CD4-positive, alpha-beta T cell treated with Interleukin-6 for 4 hours (primary cell): ENCODE data around the gene SWAP70.
"Not testable (repeated sequence)": the region's sequence is repeated elsewhere in the genome, so short reads cannot be mapped to it uniquely, and the experiment has no call there.

Source experiments
- DNase-seq: peaks from one replicate; pipeline ENCODE4 v3.0.0-alpha.2; 2020; ENCODE audit warnings: mixed read lengths

Gene SWAP70

GRCh38 chr11:9693801-9694553 is 30.1 kb downstream of the SWAP70 start:
- no peak for DNase-seq

GRCh38 chr11:9695228-9695627 is 31.4 kb downstream of the SWAP70 start:
- not testable (repeated sequence) for DNase-seq

- no peak for DNase-seq
Measured at GRCh38 chr11:9697766-9698165, 33.9 kb downstream of the SWAP70 start.

GRCh38 chr11:9700105-9700801 is 36.4 kb downstream of the SWAP70 start:
- DNase-seq, result no peak

- no peak for DNase-seq
Measured at GRCh38 chr11:9701799-9702198, 37.9 kb downstream of the SWAP70 start.

GRCh38 chr11:9703280-9703679 is 39.4 kb downstream of the SWAP70 start:
- DNase-seq, result no peak

GRCh38 chr11:9704037-9704436 is 40.2 kb downstream of the SWAP70 start:
- no peak for DNase-seq

GRCh38 chr11:9704620-9705019 is 40.7 kb downstream of the SWAP70 start:
- no peak for DNase-seq

- not testable (repeated sequence) for DNase-seq
Measured at GRCh38 chr11:9705361-9705760, 41.5 kb downstream of the SWAP70 start.

GRCh38 chr11:9708544-9708943 is 44.7 kb downstream of the SWAP70 start:
- no peak for DNase-seq

- DNase-seq, result no peak
Measured at GRCh38 chr11:9710223-9710622, 46.3 kb downstream of the SWAP70 start.

GRCh38 chr11:9710852-9711251 is 47.0 kb downstream of the SWAP70 start:
- no peak for DNase-seq

- no peak for DNase-seq
Measured at GRCh38 chr11:9711454-9712307, 47.8 kb downstream of the SWAP70 start.

- no peak for DNase-seq
Measured at GRCh38 chr11:9714272-9714940, 50.5 kb downstream of the SWAP70 start.

- no peak for DNase-seq
Measured at GRCh38 chr11:9716275-9717039, 52.6 kb downstream of the SWAP70 start.

GRCh38 chr11:9717040-9717357 is 53.1 kb downstream of the SWAP70 start:
- no peak for DNase-seq

- DNase-seq, result no peak
Measured at GRCh38 chr11:9717719-9718118, 53.8 kb downstream of the SWAP70 start.

- no peak for DNase-seq
Measured at GRCh38 chr11:9718147-9718546, 54.3 kb downstream of the SWAP70 start.

- DNase-seq, result no peak
Measured at GRCh38 chr11:9719566-9720289, 55.9 kb downstream of the SWAP70 start.

GRCh38 chr11:9720290-9720630 is 56.4 kb downstream of the SWAP70 start:
- no peak for DNase-seq

GRCh38 chr11:9722023-9722422 is 58.1 kb downstream of the SWAP70 start:
- DNase-seq, result no peak

- DNase-seq, result no peak
Measured at GRCh38 chr11:9722893-9723292, 59.0 kb downstream of the SWAP70 start.
